H1 (cell line): ENCODE data around the gene ABHD16B. TPM values are rescaled to one million over a fixed set of nuclear protein-coding genes. Genes with fewer than 3 reads are reported as not detected.

ENCODE experiments used
- polyA plus RNA-seq, 7 experiments: library from polyadenylated mRNA; depleted of rRNA in 3 of 7; stranded (reverse) in 5 of 7; unstranded in 2 of 7; fragments of >200 nt in 5 of 7; fragments of 200-250 nt in 2 of 7; gene quantifications; 1 replicate in 5 of 7; 2 replicates in 1 of 7; 4 replicates in 1 of 7; pipeline versions ENCODE4 v1.2.1 to v1.2.3, GENCODE V29; 2011 to 2013; ENCODE audit warnings: missing spikeins in 2 of 7, mixed read lengths in 2 of 7
- small RNA-seq: library from polyadenylated mRNA; stranded (forward); fragments of <200 nt; extraction: miRNeasy Mini kit (QIAGEN cat#:217004); gene quantifications from one replicate; pipeline ENCODE3, GENCODE V24; 2013; ENCODE audit not compliant: insufficient read depth
- total RNA-seq: library from RNA; stranded (reverse); fragmentation: NEBNext Ultra II Directional; extraction: Animal tissue kit (Norgen Biotek cat#: 25700); gene quantifications from 2 replicates; pipeline ENCODE4 v1.2.1, GENCODE V29; 2021

ABHD16B gene
- total and polyA plus RNA-seq, 2 of the 8 experiments (the other 6 are each of a cell fraction or from before 2014, with no cell fraction given): not detected

Small RNAs within 50 kb of the gene (small RNA-seq; reads per million reads assigned to genes)
- not detected for gene RNU1-134P

Other genes starting within 250 kb of the ABHD16B start
- 12.9 and 14.2 TPM in 2 replicates for gene GMEB2, start 234.4 kb upstream of the ABHD16B start, total RNA-seq
- gene GMEB2, start 234.4 kb upstream of the ABHD16B start, polyA plus RNA-seq (2011; rRNA removed): 14.2 and 19.1 TPM in 2 replicates
- 63.1 and 71.6 TPM in 2 replicates for gene STMN3, start 208.1 kb upstream of the ABHD16B start, total RNA-seq
- 51.5 and 70.8 TPM in 2 replicates for gene STMN3, start 208.1 kb upstream of the ABHD16B start, polyA plus RNA-seq (2011; rRNA removed)
- gene RTEL1, start 203.2 kb upstream of the ABHD16B start, total RNA-seq: 37.1 and 37.8 TPM in 2 replicates
- gene RTEL1, start 203.2 kb upstream of the ABHD16B start, polyA plus RNA-seq (2011; rRNA removed): 16.2 and 24.3 TPM in 2 replicates
- not detected in 2 replicates for gene TNFRSF6B, start 164.8 kb upstream of the ABHD16B start, total RNA-seq
- 3.1 and 5.4 TPM in 2 replicates for gene TNFRSF6B, start 164.8 kb upstream of the ABHD16B start, polyA plus RNA-seq (2011; rRNA removed)
- 21.9 and 22.9 TPM in 2 replicates for gene ARFRP1, start 153.5 kb upstream of the ABHD16B start, total RNA-seq
- gene ARFRP1, start 153.5 kb upstream of the ABHD16B start, polyA plus RNA-seq (2011; rRNA removed): 12.9 and 19.4 TPM in 2 replicates
- 21.4 and 24.9 TPM in 2 replicates for gene ZGPAT, start 153.5 kb upstream of the ABHD16B start, total RNA-seq
- 14.5 and 21.5 TPM in 2 replicates for gene ZGPAT, start 153.5 kb upstream of the ABHD16B start, polyA plus RNA-seq (2011; rRNA removed)
- 3.3 and 4.5 TPM in 2 replicates for gene LIME1, start 124.8 kb upstream of the ABHD16B start, total RNA-seq
- gene LIME1, start 124.8 kb upstream of the ABHD16B start, polyA plus RNA-seq (2011; rRNA removed): 5.9 and 9.5 TPM in 2 replicates
- gene SLC2A4RG, start 121.7 kb upstream of the ABHD16B start, total RNA-seq: 25.0 and 29.1 TPM in 2 replicates
- gene SLC2A4RG, start 121.7 kb upstream of the ABHD16B start, polyA plus RNA-seq (2011; rRNA removed): 15.9 and 32.9 TPM in 2 replicates
- gene ZBTB46, start 30.2 kb upstream of the ABHD16B start, total RNA-seq: 21.1 and 22.4 TPM in 2 replicates
- 6.4 and 10.7 TPM in 2 replicates for gene ZBTB46, start 30.2 kb upstream of the ABHD16B start, polyA plus RNA-seq (2011; rRNA removed)
- 77.1 and 78.1 TPM in 2 replicates for gene TPD52L2, start 3.8 kb downstream of the ABHD16B start, total RNA-seq
- 80.2 and 96.5 TPM in 2 replicates for gene TPD52L2, start 3.8 kb downstream of the ABHD16B start, polyA plus RNA-seq (2011; rRNA removed)
- gene DNAJC5, start 33.6 kb downstream of the ABHD16B start, total RNA-seq: 31.2 and 32.8 TPM in 2 replicates
- gene DNAJC5, start 33.6 kb downstream of the ABHD16B start, polyA plus RNA-seq (2011; rRNA removed): 19.2 and 25.0 TPM in 2 replicates
- gene UCKL1, start 94.9 kb downstream of the ABHD16B start, total RNA-seq: 36.5 and 37.4 TPM in 2 replicates
- 91.2 and 106 TPM in 2 replicates for gene UCKL1, start 94.9 kb downstream of the ABHD16B start, polyA plus RNA-seq (2011; rRNA removed)
- gene ZNF512B, start 108.4 kb downstream of the ABHD16B start, total RNA-seq: 26.6 and 27.0 TPM in 2 replicates
- gene ZNF512B, start 108.4 kb downstream of the ABHD16B start, polyA plus RNA-seq (2011; rRNA removed): 7.3 and 10.6 TPM in 2 replicates
- gene SAMD10, start 118.1 kb downstream of the ABHD16B start, total RNA-seq: 3.0 and 3.8 TPM in 2 replicates
- gene SAMD10, start 118.1 kb downstream of the ABHD16B start, polyA plus RNA-seq (2011; rRNA removed): 5.2 and 6.4 TPM in 2 replicates
- gene PRPF6, start 119.6 kb downstream of the ABHD16B start, total RNA-seq: 76.9 and 80.7 TPM in 2 replicates
- gene PRPF6, start 119.6 kb downstream of the ABHD16B start, polyA plus RNA-seq (2011; rRNA removed): 27.9 and 42.8 TPM in 2 replicates
- 0.52 and 0.61 TPM in 2 replicates for gene C20orf204, start 174.7 kb downstream of the ABHD16B start, total RNA-seq
- gene C20orf204, start 174.7 kb downstream of the ABHD16B start, polyA plus RNA-seq (2011; rRNA removed): 0.39 and 0.96 TPM in 2 replicates
- 0.23 TPM in 1 of 2 replicates, not detected in the other for gene SOX18, start 188.1 kb downstream of the ABHD16B start, total RNA-seq
- 0.08 and 0.09 TPM in 2 replicates for gene SOX18, start 188.1 kb downstream of the ABHD16B start, polyA plus RNA-seq (2011; rRNA removed)
- gene TCEA2, start 201.7 kb downstream of the ABHD16B start, total RNA-seq: 41.4 and 46.3 TPM in 2 replicates
- gene TCEA2, start 201.7 kb downstream of the ABHD16B start, polyA plus RNA-seq (2011; rRNA removed): 42.3 and 66.0 TPM in 2 replicates
- gene RGS19, start 218.0 kb downstream of the ABHD16B start, total RNA-seq: 12.7 and 13.1 TPM in 2 replicates
- gene RGS19, start 218.0 kb downstream of the ABHD16B start, polyA plus RNA-seq (2011; rRNA removed): 16.8 and 21.9 TPM in 2 replicates
- gene OPRL1, start 218.6 kb downstream of the ABHD16B start, total RNA-seq: 0.52 and 0.63 TPM in 2 replicates
- gene OPRL1, start 218.6 kb downstream of the ABHD16B start, polyA plus RNA-seq (2011; rRNA removed): 0.98 and 2.0 TPM in 2 replicates
- gene LKAAEAR1, start 222.9 kb downstream of the ABHD16B start, total RNA-seq: 0.41 and 0.52 TPM in 2 replicates
- gene LKAAEAR1, start 222.9 kb downstream of the ABHD16B start, polyA plus RNA-seq (2011; rRNA removed): 0.53 and 0.91 TPM in 2 replicates
- not detected in 2 replicates for gene NPBWR2, start 246.1 kb downstream of the ABHD16B start, total RNA-seq
- not detected in 2 replicates for gene NPBWR2, start 246.1 kb downstream of the ABHD16B start, polyA plus RNA-seq (2011; rRNA removed)